GM23338 (cell line): ENCODE measurements around the gene UBA1.

ENCODE experiments used
- CREB1 ChIP-seq: fragments of 250-450 bp; sonication (Bioruptor Pico); IDR thresholded peaks from 2 replicates; pipeline ENCODE4 v1.5.0; 2020; ENCODE audit warnings: low read depth, mild to moderate bottlenecking, moderate library complexity
- CTCF ChIP-seq, 2 experiments: fragments of 200-600 bp in 1 of 2; sonication (generic) in 1 of 2; conservative IDR thresholded peaks; 2 replicates each; pipeline versions ENCODE4 v1.5.1 to v1.6.1; 2016 to 2017; ENCODE audit warnings: antibody characterized with exemption in 2 of 2, low read depth in 2 of 2, mild to moderate bottlenecking in 2 of 2, moderate library complexity in 1 of 2
- EZH2 ChIP-seq: fragments of 200-600 bp; sonication (generic); IDR thresholded peaks from one replicate; pipeline ENCODE4 v1.8.0; 2017; ENCODE audit warnings: antibody characterized with exemption, mild to moderate bottlenecking, low read depth; ENCODE audit not compliant: unreplicated experiment
- POLR2AphosphoS5 ChIP-seq: IDR thresholded peaks from 2 replicates; pipeline ENCODE4 v1.6.1; 2016; ENCODE audit warnings: antibody characterized with exemption, low read depth
- STAT1 ChIP-seq: IDR thresholded peaks from one replicate; pipeline ENCODE4 v1.6.1; 2016; ENCODE audit warnings: antibody characterized with exemption; ENCODE audit not compliant: unreplicated experiment
- TF ChIP-seq, protein P1 (sequence below): fragments of 250-450 bp; sonication (Bioruptor Pico); IDR thresholded peaks from 2 replicates; pipeline ENCODE4 v1.5.0; 2020; ENCODE audit warnings: mild to moderate bottlenecking, moderate library complexity
- TF ChIP-seq, protein P2 (sequence below): IDR thresholded peaks from one replicate; pipeline ENCODE4 v1.6.1; 2018; ENCODE audit warnings: antibody characterized with exemption; ENCODE audit not compliant: unreplicated experiment

GRCh38 chrX:47239199-47239598, 45.6 kb downstream of the UBA1 start:
- no peak for TF ChIP-seq EZH2
- no peak for TF ChIP-seq CTCF (conservative IDR thresholded peaks at IDR 0.05; ENCODE audit: low read depth in 2 of 2)
- TF ChIP-seq, protein P1, sequence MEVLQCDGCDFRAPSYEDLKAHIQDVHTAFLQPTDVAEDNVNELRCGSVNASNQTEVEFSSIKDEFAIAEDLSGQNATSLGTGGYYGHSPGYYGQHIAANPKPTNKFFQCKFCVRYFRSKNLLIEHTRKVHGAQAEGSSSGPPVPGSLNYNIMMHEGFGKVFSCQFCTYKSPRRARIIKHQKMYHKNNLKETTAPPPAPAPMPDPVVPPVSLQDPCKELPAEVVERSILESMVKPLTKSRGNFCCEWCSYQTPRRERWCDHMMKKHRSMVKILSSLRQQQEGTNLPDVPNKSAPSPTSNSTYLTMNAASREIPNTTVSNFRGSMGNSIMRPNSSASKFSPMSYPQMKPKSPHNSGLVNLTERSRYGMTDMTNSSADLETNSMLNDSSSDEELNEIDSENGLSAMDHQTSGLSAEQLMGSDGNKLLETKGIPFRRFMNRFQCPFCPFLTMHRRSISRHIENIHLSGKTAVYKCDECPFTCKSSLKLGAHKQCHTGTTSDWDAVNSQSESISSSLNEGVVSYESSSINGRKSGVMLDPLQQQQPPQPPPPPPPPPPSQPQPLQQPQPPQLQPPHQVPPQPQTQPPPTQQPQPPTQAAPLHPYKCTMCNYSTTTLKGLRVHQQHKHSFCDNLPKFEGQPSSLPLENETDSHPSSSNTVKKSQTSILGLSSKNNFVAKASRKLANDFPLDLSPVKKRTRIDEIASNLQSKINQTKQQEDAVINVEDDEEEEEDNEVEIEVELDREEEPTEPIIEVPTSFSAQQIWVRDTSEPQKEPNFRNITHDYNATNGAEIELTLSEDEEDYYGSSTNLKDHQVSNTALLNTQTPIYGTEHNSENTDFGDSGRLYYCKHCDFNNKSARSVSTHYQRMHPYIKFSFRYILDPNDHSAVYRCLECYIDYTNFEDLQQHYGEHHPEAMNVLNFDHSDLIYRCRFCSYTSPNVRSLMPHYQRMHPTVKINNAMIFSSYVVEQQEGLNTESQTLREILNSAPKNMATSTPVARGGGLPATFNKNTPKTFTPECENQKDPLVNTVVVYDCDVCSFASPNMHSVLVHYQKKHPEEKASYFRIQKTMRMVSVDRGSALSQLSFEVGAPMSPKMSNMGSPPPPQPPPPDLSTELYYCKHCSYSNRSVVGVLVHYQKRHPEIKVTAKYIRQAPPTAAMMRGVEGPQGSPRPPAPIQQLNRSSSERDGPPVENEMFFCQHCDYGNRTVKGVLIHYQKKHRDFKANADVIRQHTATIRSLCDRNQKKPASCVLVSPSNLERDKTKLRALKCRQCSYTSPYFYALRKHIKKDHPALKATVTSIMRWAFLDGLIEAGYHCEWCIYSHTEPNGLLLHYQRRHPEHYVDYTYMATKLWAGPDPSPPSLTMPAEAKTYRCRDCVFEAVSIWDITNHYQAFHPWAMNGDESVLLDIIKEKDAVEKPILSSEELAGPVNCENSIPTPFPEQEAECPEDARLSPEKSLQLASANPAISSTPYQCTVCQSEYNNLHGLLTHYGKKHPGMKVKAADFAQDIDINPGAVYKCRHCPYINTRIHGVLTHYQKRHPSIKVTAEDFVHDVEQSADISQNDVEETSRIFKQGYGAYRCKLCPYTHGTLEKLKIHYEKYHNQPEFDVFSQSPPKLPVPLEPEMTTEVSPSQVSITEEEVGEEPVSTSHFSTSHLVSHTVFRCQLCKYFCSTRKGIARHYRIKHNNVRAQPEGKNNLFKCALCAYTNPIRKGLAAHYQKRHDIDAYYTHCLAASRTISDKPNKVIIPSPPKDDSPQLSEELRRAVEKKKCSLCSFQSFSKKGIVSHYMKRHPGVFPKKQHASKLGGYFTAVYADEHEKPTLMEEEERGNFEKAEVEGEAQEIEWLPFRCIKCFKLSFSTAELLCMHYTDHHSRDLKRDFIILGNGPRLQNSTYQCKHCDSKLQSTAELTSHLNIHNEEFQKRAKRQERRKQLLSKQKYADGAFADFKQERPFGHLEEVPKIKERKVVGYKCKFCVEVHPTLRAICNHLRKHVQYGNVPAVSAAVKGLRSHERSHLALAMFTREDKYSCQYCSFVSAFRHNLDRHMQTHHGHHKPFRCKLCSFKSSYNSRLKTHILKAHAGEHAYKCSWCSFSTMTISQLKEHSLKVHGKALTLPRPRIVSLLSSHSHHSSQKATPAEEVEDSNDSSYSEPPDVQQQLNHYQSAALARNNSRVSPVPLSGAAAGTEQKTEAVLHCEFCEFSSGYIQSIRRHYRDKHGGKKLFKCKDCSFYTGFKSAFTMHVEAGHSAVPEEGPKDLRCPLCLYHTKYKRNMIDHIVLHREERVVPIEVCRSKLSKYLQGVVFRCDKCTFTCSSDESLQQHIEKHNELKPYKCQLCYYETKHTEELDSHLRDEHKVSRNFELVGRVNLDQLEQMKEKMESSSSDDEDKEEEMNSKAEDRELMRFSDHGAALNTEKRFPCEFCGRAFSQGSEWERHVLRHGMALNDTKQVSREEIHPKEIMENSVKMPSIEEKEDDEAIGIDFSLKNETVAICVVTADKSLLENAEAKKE (CRISPR knock-in tag), result no peak
- TF ChIP-seq POLR2AphosphoS5, result no peak
- TF ChIP-seq CREB1 (CRISPR knock-in tag), result no peak
- TF ChIP-seq, protein P2, sequence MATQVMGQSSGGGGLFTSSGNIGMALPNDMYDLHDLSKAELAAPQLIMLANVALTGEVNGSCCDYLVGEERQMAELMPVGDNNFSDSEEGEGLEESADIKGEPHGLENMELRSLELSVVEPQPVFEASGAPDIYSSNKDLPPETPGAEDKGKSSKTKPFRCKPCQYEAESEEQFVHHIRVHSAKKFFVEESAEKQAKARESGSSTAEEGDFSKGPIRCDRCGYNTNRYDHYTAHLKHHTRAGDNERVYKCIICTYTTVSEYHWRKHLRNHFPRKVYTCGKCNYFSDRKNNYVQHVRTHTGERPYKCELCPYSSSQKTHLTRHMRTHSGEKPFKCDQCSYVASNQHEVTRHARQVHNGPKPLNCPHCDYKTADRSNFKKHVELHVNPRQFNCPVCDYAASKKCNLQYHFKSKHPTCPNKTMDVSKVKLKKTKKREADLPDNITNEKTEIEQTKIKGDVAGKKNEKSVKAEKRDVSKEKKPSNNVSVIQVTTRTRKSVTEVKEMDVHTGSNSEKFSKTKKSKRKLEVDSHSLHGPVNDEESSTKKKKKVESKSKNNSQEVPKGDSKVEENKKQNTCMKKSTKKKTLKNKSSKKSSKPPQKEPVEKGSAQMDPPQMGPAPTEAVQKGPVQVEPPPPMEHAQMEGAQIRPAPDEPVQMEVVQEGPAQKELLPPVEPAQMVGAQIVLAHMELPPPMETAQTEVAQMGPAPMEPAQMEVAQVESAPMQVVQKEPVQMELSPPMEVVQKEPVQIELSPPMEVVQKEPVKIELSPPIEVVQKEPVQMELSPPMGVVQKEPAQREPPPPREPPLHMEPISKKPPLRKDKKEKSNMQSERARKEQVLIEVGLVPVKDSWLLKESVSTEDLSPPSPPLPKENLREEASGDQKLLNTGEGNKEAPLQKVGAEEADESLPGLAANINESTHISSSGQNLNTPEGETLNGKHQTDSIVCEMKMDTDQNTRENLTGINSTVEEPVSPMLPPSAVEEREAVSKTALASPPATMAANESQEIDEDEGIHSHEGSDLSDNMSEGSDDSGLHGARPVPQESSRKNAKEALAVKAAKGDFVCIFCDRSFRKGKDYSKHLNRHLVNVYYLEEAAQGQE, result no peak
- no peak for TF ChIP-seq STAT1
